Measurements from ENCODE around the gene CRK. TPM values are rescaled to one million over a fixed set of nuclear protein-coding genes. Genes with fewer than 3 reads are reported as not detected.

The CRK gene
- total and polyA plus RNA-seq, 7 donors = 26.4 to 60.4 (median 34.7) TPM

- intact Hi-C loops (cut with DNase I) = no loop called here
- no peak for ATAC-seq
These were observed 14.9 kb upstream of the CRK start for GRCh38 chr17:1470755-1471462.

GRCh38 chr17:1470071-1470754, 14.2 kb upstream of the CRK start:
- Histone ChIP-seq H3K27ac (no peak overlapping the region), H3K9me3 (no peaks in the 10 kb centered on the region), H3K4me1 (peaks cover 9% of the 10 kb centered on the region), H3K36me3 (ENCODE audit: insufficient read depth in 1 of 2, low read depth in 1 of 2) (peaks cover 0 to 89% of the 10 kb centered on the region in 2 donors), H3K27me3 (ENCODE audit: insufficient read depth in 3 of 3, low read length in 2 of 3) (no peaks in the 10 kb centered on the region), H3K4me3 (no peak overlapping the region)
- intact Hi-C loops (cut with DNase I) = no loop called here
- ATAC-seq (no peak), DNase-seq (no peak)
- WGBS, 3 donors = 83 to 84% (median 84%) methylated on average over 32 to 33 of the region's 33 CpGs
- TF ChIP-seq CTCF (IDR thresholded peaks at IDR 0.05) = no peak

More at GRCh38 chr17:1470755-1471462, 14.9 kb upstream of the CRK start:
- 81 to 87% (median 85%) methylated on average over 25 of the region's 25 CpGs for WGBS, 3 donors
- Histone ChIP-seq H3K9me3 (no peaks in the 10 kb centered on the region), H3K36me3 (ENCODE audit: insufficient read depth in 1 of 2, low read depth in 1 of 2) (peaks cover 0 to 91% of the 10 kb centered on the region in 2 donors), H3K4me3 (no peak overlapping the region), H3K27me3 (ENCODE audit: insufficient read depth in 3 of 3, low read length in 2 of 3) (no peaks in the 10 kb centered on the region), H3K27ac (no peak overlapping the region), H3K4me1 (peaks cover 9% of the 10 kb centered on the region)
- DNase-seq = no peak
- no peak for TF ChIP-seq CTCF (IDR thresholded peaks at IDR 0.05)

GRCh38 chr17:1469231-1469852, 13.3 kb upstream of the CRK start:
- Histone ChIP-seq H3K9me3 (no peaks in the 10 kb centered on the region), H3K4me3 (no peak overlapping the region), H3K4me1 (peaks cover 9% of the 10 kb centered on the region), H3K36me3 (ENCODE audit: insufficient read depth in 1 of 2, low read depth in 1 of 2) (peaks cover 0 to 90% of the 10 kb centered on the region in 2 donors), H3K27me3 (ENCODE audit: insufficient read depth in 3 of 3, low read length in 2 of 3) (no peaks in the 10 kb centered on the region), H3K27ac (peak overlapping the region; percentile 56)
- WGBS, 3 donors = 79 to 86% (median 81%) methylated on average over 28 of the region's 28 CpGs
- intact Hi-C loops (cut with DNase I) = no loop called here
- DNase-seq (no peak), ATAC-seq (no peak)
- no peak for TF ChIP-seq CTCF (IDR thresholded peaks at IDR 0.05)

- H3K4me3 ChIP-seq = no peak overlapping the region
- H3K27me3 ChIP-seq (ENCODE audit: insufficient read depth in 3 of 3, low read length in 2 of 3) = no peaks in the 10 kb centered on the region
- peaks cover 0 to 81% of the 10 kb centered on the region in 2 donors for H3K36me3 ChIP-seq (ENCODE audit: insufficient read depth in 1 of 2, low read depth in 1 of 2)
- peaks cover 9% of the 10 kb centered on the region for H3K4me1 ChIP-seq
- ATAC-seq (peak; percentile 92 to 97 (median 95)), DNase-seq (peak; percentile 84 to 95)
- TF ChIP-seq CTCF (IDR thresholded peaks at IDR 0.05) = no peak
- 31 to 49% (median 45%) methylated on average over 21 of the region's 21 CpGs for WGBS, 3 donors
- intact Hi-C loops (cut with DNase I) = no loop called here
- no peaks in the 10 kb centered on the region for H3K9me3 ChIP-seq
- H3K27ac ChIP-seq = peak overlapping the region; percentile 56
These were observed 12.0 kb upstream of the CRK start for GRCh38 chr17:1467898-1468492.
